ENCODE data around the gene PPP1R8.

Gene PPP1R8

DNA sequence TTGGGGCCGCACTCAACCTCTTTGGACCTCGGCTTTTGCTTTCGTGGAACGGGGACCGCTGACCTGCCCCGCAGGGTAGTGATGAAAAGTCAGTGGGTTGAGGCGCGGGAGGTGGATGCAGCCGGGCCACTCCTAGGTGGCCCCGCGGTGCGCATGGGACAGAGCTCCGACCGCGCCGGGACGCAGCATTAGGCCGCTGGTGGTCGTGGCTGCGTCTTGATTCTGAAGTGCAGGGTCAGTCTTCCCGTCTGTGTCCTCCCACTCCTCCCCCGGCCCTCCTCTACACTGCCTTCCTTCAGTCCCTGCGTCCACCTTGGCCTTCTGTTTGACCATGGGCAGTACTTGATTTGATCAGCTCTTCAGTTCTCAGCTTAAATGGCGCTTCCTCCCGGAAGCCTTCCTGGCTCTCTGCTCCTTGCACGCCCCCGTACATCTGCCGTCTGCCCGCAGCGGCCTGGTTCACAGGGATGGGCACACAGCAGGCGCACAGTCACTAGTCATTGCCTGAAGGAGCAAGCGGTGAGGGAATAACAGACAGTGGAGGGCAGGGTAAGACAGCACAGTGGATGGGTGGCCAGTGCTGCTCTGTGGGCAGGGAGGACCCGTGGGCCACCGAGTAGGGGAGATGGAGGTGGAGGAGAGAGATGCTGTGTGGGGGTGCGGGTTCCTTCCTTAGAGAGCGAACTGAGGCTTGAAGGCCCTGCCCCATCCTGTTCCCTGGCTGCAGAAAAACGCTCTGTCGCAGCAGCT, 42.4 kb downstream of the PPP1R8 start:
- peak; percentile 10 to 36 for DNase-seq

- DNase-seq: peak in 1 of 2 donors; percentile 69
Measured at GRCh38 chr1:27873671-27874384, 43.2 kb downstream of the PPP1R8 start.

DNA sequence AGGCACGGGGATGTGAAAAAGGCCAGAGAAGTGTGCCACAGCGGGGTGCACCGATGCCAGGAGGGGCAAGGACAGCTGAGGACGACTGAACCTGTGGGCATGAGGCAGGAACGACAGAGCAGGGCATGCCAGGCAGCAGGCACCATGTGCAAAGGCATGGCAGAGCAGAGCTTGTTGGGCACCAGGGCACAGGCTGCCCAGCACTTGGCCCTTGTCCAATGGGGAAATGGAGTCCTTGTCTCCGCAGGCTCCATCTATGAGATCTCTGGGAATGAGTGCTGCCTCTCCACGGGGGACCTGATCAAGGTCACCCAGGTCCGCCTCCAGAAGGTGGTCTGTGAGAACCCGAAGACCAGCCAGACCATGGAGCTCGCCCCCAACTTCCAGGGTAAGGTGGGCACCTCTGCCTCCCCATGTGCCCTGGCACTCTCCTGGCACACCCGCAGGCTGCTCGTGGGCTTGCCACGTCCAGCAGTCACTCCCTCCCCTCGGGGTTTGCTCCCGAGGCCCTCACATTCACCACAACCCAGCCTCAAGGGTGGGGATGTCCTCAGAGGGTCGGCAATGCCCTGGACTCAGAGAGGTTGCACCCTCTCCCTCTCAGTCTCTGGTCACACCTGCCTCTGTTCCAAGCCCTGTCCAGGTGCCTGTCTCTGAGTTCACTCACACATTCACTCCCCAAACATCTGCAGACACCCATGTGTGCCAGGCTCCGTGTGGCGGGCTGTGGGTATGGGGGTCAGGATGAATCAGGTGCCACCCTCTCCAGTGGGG, 45.9 kb downstream of the PPP1R8 start:
- DNase-seq: no peak

DNA sequence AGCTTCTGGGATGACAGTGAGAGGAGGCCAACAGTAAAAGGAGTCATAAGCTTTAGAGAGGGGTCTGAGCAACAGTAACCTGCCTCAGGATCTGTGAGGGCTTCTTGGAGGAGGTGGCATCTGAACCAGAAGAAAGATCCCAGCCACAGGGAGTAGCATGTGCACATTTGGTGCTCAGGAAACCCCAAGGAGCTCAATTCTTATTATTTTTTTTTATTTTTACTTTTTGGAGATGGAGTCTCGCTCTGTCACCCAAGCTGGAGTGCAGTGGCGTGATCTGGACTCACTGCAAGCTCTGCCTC, 46.5 kb downstream of the PPP1R8 start:
- no peak for DNase-seq

GRCh38 chr1:27878039-27878438, 47.5 kb downstream of the PPP1R8 start:
- no peak for DNase-seq

DNA sequence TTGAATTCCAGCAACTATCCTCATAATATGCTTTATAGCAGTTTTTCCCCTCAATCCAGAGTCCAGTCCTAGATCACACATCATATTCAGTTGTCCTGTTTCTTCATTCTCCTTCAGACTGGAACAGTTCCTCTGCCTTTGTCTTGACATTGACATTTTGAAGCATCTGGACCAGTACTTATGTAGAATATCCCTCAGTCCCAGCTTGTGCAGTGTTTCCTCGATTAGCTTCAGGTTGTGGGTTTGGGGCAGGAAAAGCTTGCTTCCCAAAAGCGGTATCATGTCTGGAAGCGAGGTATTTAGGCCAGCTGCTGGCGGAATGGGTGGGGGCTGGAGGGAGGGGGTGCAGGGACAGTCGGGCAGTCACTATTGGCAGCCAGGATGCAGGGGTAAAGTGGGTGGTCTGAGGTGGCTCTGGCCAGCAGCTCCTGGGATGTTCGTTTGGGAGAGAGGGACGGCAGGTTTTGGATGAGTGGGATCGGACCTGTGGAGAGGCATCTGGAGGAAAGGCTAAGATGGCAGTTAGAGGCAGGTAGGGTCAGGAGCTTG, 48.3 kb downstream of the PPP1R8 start:
- DNase-seq: no peak

DNA sequence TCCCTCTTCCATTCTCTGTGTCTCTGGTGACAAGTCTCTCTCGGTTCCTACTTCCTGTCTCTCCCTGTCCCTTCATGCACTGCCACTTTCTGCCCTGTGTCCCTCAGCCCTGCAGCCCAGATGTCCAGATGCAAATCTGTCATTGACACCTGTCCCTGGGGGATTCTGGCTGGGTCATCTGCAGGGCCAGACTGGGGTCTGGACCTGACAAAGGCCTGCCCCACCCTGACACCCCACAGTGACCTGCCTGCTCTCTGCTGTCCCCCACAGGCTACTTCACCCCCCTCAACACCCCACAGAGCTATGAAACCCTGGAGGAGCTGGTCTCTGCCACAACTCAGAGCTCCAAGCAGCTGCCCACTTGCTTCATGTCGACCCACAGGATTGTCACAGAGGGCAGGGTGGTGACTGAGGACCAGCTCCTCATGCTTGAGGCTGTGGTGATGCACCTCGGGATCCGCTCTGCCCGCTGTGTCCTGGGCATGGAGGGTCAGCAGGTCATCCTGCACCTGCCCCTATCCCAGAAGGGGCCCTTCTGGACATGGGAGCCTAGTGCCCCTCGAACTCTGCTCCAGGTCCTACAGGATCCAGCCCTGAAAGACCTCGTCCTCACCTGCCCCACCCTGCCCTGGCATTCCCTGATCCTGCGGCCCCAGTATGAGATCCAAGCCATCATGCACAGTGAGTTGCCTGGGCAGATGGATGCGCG, 48.9 kb downstream of the PPP1R8 start:
- DNase-seq: no peak

- no peak for DNase-seq
Measured at GRCh38 chr1:27882543-27882903, 51.9 kb downstream of the PPP1R8 start.

DNA sequence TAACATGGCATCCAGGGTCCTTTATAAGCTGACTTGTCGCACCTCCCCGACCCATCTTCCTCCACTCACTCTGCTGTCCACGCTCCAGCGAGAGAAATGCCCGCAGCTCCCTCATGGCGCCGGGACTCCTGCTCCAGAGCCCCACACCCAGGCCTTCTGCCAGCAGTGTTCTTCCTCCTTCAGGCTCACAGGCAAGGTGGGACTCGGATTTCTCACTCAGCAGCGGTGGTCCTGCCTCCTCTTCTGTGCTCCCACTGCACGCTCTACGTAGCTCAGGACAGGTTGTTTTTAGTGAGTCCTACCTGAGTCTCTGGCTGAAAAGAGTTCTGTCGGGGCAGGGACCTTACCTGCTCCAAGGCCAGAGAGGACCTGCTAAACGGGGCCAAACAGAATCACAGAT, 53.0 kb downstream of the PPP1R8 start:
- DNase-seq: no peak

DNA sequence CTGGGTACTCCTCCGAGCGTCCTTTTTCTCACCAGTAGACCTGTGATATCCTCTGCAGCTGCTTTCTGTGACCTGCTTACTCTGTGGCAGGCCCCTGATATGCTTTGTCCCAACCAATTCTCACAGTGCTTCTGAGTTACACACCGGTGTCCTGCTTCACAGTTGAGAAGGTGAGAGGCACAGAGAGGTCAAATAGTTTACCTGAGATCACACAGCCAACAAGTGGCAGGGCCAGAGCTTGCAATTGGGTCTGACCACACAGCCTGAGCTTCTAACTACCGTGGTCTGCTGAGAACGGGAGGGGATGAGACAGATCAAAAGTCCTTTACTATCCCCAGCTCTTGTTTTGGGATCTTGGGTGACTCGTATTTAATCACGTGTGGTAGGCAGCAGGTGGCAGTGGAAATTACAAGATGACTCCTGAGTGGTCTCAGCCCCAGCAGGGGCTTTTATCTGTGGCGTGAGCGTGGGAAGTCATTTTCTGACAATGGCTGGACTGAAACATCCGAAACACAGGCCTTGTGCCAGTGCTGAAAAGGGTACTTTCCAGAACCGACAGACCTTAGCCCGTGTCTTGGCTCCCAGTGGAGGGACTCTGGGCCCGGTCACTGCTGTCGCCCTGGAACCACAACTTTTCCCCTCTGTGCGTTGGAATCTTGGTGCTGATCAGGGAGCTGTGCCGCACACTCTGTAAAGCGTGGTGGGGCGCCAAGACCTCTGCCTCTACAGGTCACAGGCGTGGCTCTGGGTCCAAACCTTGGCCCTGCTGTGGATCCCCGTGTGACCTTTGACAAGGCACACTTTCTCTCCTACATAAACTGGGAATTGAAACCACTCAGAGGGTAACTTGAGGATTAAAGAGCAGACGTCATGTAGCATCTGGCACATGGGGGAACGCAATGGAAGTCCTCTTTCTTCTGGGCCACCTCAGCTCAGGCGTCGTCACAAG, 53.7 kb downstream of the PPP1R8 start:
- DNase-seq: no peak

DNA sequence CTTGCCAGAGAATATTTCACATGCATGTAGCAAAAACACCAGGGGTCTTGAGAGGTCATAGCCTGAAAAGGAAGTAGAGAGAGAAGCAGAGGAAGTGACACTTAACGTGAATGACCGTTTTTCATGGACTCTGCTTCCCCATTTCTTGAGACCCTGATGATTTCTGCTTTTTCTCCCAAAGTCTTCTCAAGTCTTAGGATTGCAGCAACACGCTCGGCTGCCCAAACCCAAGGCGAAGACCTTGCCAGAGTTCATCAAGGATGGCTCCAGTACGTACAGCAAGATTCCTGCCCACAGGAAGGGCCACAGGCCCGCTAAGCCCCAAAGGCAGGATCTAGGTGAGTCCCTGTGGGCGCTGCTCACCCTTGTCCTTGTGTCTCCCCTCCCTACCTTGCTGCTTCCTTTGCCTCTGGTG, 54.5 kb downstream of the PPP1R8 start:
- peak; percentile 3 to 55 for DNase-seq

GRCh38 chr1:27885621-27886352, 55.2 kb downstream of the PPP1R8 start:
- DNase-seq: peak in 1 of 2 donors; percentile 55

- DNase-seq: no peak
Measured at GRCh38 chr1:27886353-27886679, 55.7 kb downstream of the PPP1R8 start.

DNA sequence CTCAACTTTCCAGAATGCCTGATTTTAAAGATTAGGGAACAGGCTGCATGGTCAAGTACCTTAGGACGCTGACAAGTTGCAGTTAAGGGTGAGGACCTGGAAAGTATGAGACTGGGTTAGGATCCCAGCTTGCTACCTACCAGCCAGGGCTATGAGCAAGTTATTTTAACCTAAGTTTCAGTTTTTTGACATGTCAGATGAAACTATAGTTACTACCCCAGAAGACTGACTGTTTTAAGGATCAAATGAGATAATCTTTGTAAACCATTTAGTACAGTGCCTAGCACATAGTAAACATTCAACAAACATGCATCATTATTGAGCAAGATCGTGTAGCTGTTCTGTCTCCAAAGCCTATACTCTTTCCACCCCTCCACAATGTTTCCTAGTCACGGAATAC, 56.2 kb downstream of the PPP1R8 start:
- no peak for DNase-seq

DNA sequence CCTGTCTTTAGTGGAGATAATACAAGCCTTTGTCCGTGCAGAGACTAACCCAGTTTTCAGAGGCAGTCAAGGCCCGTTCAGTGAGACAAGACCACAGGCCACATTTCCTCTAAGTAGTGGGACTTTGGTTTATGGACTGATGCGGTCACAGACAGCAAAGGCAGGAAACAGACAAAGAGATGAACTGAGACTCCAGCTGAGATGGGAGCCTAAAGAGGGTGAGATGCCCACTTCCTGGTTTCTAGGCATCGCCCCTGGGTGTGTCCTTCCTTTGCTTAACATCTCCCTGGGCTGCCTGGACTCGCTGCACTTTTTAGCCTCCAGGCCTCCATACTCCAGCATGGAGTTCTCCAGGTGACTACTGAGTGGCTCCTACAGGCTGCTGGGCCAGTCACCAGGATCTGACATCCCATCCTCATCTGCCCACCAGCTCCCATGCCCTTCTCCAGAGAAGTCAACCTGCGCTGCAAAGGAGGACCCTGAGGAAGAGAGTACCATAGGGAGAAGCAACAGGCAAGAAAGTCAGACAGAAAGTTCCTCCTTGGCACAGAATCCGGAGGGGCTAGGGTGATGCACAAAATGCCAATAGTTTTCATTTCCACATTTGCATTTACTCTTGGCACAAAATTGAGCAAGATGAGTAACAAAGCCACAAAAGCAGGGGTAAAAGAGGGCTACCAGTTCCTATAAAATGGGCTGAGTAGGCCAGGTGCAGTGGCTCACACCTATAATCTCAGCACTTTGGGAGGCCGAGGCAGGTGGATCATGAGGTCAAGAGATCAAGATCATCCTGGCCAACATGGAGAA, 56.8 kb downstream of the PPP1R8 start:
- DNase-seq: peak in 1 of 2 donors; percentile 75

GRCh38 chr1:27889506-27889905, 58.9 kb downstream of the PPP1R8 start:
- no peak for DNase-seq

DNA sequence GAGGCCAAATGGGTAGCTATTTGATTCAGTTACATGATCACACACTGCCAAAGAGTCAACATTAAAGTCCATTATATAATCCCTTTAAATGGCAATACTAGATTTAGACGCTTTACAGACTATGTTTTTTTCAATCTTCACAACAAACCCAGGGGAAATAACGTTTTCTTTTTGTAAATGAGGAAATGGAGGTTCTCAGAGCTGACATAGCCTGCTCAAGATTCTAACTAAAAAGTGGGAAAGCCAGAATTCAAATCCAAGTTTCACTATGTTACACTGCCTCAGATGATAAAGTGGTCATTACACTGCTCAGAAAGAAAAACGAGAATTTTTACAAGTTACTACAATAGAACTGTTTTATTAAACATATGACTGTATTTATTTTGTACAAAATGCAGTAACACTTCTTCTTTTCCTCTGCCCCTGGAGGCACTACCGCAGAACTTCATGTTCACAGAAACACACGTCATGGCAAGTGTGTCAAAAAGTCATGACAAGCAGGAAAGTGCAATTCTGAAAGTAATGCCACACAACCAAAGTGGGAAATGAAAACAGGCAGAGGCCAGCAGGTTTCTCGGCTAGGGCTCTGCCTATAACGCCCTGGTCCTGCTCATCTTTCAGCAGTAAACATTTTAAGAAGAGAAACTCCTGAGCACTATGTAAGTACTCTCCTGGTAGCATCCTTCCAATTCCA, 60.8 kb downstream of the PPP1R8 start:
- peak in 1 of 2 donors; percentile 66 for DNase-seq

- DNase-seq: no peak
Measured at GRCh38 chr1:27894521-27894920, 63.9 kb downstream of the PPP1R8 start.
